Measurements from ENCODE around the gene MACROD2.
A peak's percentile ranks its signal among the peaks of the same experiment; 100 is the strongest.

The MACROD2 gene

GRCh38 chr20:14829906-14830305, 834.6 kb downstream of the MACROD2 start:
- DNase-seq (ENCODE audit: insufficient read length, low spot score) (no peak), FAIRE-seq (peak; percentile 68)

DNA sequence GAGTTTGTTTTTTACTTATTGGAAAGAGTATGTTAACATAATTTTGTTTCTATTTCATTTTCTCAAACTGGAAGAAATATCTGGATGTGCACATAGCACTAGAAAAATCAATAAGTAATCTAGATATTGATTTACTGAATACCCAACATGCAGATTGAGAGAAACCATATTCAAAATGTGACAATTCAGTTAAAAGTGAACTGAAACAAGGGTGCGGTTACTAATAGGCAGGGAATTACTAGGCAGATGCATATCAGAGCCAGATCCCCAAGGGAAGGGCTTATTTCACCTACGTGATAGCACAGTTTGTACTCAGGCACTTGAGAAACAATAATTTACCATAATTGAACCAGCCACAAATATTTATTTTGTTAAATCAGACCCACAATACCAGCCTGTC, 835.1 kb downstream of the MACROD2 start:
- FAIRE-seq: peak; percentile 70
- DNase-seq (ENCODE audit: insufficient read length, low spot score): no peak

DNA sequence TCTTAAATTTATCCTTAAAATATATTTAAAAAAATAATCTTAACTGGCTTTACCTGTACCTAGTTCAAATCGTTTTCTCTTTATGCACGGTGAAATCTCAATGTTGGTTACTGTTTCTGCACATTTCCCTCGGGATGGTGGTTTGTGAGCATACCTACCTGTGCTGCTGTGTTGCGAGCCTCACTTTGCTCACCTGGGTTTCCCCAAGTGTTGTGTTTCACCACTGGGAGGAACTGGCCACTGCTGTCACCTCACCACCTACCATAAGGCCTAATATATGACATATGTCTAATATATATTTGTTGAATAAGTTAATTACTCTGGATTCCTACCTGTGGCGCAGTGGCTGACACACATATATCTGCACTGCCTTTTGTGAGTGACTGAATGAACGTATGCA, 835.6 kb downstream of the MACROD2 start:
- DNase-seq (ENCODE audit: insufficient read length, low spot score) (no peak), FAIRE-seq (no peak)

- DNase-seq (ENCODE audit: insufficient read length, low spot score): no peak
- peak; percentile 80 for FAIRE-seq
Measured at GRCh38 chr20:14832630-14833029, 837.3 kb downstream of the MACROD2 start.

DNA sequence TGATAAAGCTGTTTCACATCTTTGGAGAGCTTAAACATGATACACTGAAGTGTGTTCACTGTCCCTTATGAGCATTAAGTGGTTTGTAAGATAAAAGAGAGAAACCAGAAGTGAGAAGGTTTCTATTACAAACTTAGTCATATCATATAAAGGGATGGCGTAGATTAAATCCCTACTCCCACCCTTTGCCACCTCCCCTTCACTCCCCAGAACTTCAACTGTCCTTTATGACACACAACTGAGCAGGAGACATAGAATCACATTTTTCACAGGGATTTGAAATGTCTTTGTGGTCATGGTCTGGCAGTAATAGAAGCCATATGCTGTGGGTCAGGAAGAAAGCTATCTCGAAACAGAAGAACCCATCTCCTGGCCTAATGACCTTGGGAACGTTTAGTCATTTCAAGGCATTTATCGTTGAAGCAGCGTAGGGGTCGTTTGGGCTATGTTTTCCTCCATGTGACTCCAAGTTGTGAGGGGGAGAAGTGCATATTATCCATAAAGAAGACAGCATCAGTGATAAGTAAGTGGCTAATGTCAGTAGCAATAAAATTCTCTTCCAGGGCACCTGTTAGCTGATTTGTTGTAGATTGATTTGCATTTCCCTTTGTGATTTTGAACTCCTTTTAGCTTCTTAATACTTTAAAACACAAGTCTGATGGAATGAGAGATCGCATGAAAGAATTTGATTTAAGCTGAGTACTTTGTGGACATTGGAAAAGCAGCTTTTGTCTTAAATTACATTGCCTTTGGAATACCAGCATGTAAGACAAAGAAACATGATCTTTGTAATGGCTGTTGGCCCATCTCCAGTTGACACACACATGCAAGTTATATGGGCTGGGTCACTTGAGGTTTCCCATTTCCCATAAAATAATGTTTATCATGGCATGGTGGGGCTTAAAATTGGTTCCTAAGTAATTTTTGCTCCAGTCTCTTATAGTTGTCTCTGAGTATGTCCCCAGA, 843.6 kb downstream of the MACROD2 start:
- peak; percentile 49 for FAIRE-seq
- DNase-seq (ENCODE audit: insufficient read length, low spot score): no peak

DNA sequence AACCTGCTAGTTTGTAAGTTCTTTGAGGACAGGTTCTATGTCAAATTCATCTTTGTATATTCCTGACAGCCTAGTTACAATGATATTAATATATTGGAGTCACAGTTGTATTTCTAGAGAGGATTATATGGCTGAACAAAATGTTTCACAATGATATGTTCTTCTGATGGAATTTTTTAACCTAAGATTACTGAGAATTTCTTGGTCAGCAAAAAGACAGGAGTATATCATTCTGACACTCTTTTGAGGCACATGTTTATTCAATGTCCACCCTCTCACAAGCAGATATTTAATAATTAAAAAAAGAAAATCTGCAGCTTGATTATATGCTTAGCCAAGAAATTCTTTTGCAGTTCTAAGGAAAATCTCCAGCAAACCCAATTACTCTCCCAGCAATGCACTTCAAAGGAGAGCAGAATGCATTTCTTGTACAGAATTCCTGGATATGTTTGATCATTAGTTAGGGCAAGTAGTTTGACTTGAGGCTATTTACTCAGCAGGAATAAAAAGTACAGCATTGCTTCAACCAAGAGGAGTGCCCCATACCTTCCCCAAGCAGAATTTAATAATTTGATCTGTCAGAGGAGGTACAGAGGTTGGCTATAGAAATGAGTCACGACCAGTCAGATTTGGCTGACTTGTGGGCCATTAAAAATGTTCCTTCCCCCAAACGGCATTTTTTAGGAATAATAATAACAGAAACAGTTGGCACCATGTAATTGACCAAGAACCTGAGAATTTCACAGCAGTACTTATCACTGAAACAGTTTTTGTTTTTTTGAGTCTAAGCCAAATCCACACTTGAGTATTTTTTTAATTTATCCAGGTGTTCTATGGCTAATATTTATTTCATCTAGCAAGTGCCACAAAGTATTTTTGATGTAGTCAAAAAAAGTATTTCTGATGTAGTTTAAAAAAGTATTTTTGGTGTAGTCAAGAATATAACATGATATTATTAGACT, 850.2 kb downstream of the MACROD2 start:
- FAIRE-seq (no peak), DNase-seq (ENCODE audit: insufficient read length, low spot score) (no peak)

- DNase-seq (ENCODE audit: insufficient read length, low spot score) (no peak), FAIRE-seq (no peak)
Measured at GRCh38 chr20:14848806-14849205, 853.5 kb downstream of the MACROD2 start.

DNA sequence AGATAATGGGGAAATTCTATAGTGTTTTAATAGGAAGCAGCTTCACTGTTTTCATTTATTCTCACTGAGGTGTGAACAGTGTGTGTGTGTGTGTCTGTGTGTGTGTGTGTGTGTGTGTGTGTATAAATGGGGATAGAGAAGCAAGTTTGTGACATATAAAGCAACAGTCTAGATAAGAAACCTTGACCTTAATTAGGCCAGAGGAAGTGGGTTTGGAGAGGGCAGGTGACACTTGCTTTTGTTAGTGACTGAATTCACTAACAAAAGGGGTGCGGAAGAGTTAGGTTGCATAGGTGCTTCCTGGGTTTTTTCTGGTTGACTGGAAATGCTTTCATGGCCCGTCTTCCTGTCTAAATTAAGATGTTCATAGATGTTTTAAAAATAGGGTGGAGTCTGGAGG, 857.8 kb downstream of the MACROD2 start:
- DNase-seq (ENCODE audit: insufficient read length, low spot score) (no peak), FAIRE-seq (no peak)

GRCh38 chr20:14855171-14855570, 859.9 kb downstream of the MACROD2 start:
- FAIRE-seq: no peak
- no peak for DNase-seq (ENCODE audit: insufficient read length, low spot score)

DNA sequence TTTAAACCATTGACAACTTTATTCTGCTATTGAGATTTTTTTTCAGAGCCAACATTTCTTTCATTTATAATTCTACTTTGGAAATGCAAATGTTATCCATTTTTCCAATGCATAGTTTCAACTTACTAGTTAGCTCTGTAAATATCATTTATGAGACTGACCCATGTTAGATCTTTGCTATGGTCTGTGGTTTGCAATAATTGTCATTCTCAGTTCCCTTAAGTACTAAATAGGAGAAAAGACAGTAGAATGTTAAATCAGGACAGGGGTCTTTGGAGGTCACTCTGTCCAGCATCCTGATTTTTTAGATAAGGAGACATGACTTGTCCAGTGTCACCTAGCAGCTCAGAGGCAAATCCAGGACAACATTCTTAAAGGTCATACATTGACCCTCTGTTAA, 864.3 kb downstream of the MACROD2 start:
- no peak for FAIRE-seq
- no peak for DNase-seq (ENCODE audit: insufficient read length, low spot score)

DNA sequence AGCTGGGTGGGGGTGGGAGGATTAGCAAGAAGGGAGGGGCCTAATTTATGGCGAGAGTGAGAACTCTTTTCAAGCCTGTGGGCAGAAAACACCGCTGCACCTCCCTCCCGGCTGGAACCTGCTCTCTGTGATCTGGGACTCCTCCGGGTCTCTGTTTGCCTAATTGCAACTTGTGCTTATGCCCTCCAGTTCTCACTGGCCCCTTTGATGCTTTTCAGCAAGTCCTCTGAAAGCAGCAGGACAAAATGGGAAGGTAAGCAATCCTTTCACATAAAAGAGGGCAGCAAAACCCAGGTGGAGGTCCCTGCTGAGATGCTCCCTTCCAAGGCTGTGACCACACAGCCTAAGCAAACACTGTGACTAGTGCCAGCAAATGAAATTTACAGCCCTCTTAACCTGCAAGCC, 865.1 kb downstream of the MACROD2 start:
- DNase-seq (ENCODE audit: insufficient read length, low spot score) (no peak), FAIRE-seq (no peak)

DNA sequence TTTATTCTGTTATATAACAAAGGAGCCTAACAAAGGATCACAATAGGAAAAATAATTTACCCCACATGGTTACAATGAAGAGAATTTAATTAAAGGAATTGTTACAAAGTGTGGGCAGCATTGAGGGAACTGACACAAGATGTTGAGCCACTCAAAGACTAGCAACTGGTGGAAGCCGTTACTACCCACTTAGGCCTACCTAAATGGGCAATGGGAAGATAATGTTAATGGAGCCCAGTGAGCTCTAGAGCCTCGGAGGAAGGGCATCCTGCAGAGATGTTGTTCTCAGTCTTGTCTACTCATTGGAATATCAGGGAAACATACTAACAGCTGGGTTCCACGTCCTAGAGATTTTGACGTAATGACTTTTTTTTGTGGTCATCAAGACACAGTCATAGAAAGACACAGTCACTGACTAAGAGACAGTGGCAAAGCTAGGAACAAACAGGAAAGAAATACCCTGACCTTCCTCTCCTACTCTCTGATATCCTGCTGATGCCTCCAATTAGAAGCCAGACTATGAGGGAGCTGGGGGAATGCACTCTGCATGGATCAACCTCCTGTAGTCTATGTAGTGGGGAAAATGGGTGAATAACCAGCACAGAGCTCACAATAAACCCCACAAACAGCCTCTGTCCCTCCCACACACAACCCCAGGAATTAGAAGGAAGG, 865.8 kb downstream of the MACROD2 start:
- no peak for FAIRE-seq
- DNase-seq (ENCODE audit: insufficient read length, low spot score): no peak

GRCh38 chr20:14865169-14865568, 869.9 kb downstream of the MACROD2 start:
- DNase-seq (ENCODE audit: insufficient read length, low spot score) (no peak), FAIRE-seq (no peak)

GRCh38 chr20:14865731-14866130, 870.4 kb downstream of the MACROD2 start:
- FAIRE-seq (no peak), DNase-seq (ENCODE audit: insufficient read length, low spot score) (no peak)

- DNase-seq (ENCODE audit: insufficient read length, low spot score) (no peak), FAIRE-seq (no peak)
Measured at GRCh38 chr20:14866841-14867514, 871.7 kb downstream of the MACROD2 start.

DNA sequence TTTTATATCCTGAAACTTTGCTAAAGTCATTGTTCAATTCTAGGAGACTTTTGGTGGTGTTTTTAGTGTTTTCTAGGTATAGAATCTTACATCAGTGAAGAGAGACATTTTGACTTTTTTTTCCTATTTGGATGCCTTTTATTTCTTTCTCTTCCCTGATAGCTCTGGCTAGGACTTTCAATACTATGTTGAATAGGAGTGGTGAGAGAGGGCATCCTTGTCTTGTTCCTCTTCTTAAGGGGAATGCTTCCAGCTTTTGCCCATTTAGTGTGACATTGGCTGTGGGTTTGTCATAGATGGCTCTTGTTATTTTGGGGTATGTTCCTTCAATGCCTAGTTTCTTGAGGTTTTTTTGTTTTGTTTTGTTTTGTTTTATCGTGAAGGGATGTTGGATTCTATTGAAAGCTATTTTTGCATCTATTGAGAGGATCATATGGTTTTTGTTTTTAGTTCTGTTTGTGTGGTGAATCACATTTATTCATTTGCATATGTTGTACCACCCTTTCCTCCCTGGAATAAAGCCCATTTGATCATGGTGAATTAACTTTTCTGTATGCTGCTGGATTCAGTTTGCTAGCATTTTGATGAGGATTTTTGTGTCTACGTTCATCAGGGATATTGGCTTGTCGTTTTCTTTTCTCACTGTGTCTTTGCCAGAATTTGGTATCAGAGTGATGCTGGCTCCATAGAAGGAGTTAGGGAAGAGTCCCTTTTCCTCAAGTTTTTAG, 882.1 kb downstream of the MACROD2 start:
- no peak for FAIRE-seq
- DNase-seq (ENCODE audit: insufficient read length, low spot score): no peak

GRCh38 chr20:14878676-14879019, 883.3 kb downstream of the MACROD2 start:
- FAIRE-seq: no peak
- no peak for DNase-seq (ENCODE audit: insufficient read length, low spot score)

GRCh38 chr20:14879020-14879697, 883.8 kb downstream of the MACROD2 start:
- DNase-seq (ENCODE audit: insufficient read length, low spot score) (no peak), FAIRE-seq (peak; percentile 51)

- FAIRE-seq (no peak), DNase-seq (ENCODE audit: insufficient read length, low spot score) (no peak)
Measured at GRCh38 chr20:14879839-14880238, 884.5 kb downstream of the MACROD2 start.

All from GM19239 (cell line).